NCI-H146 treated with DMSO at 0.1 percent for 48 hours (cell line): ENCODE measurements around the gene GTF2H2.
"Not testable (repeated sequence)": the region's sequence is repeated elsewhere in the genome, so short reads cannot be mapped to it uniquely, and the experiment has no call there.

Experiments used
- DNase-seq: peaks from one replicate; lab custom pipeline; 2025; ENCODE audit not compliant: unreplicated experiment; lab: John Stamatoyannopoulos, UW

Gene GTF2H2

GRCh38 chr5:71013575-71013974 is 53.9 kb downstream of the GTF2H2 start:
- DNase-seq, result no peak

GRCh38 chr5:71011194-71011792 is 56.2 kb downstream of the GTF2H2 start:
- no peak for DNase-seq

- not testable (repeated sequence) for DNase-seq
Measured at GRCh38 chr5:71006983-71007382, 60.5 kb downstream of the GTF2H2 start.
